Brain microvascular endothelial cell (primary cell): ENCODE measurements around the gene ANKH.

ENCODE experiments used
- DNase-seq: peaks from one replicate; pipeline ENCODE4 v3.0.0-alpha.2; 2020
- H3K27ac ChIP-seq: fragments of 250-450 bp; sonication (Bioruptor Pico); 2 replicates; pipeline ENCODE4 v1.5.1; 2020; ENCODE audit warnings: mild to moderate bottlenecking, moderate library complexity
- H3K27me3 ChIP-seq: fragments of 250-450 bp; sonication (Bioruptor Pico); replicated peaks from 2 replicates; pipeline ENCODE4 v1.5.1; 2020; ENCODE audit warnings: mild to moderate bottlenecking
- H3K36me3 ChIP-seq: fragments of 250-450 bp; sonication (Bioruptor Pico); replicated peaks from 2 replicates; pipeline ENCODE4 v1.5.1; 2020; ENCODE audit warnings: mild to moderate bottlenecking
- H3K4me3 ChIP-seq: 2 replicates; pipeline ENCODE4 v1.5.1; 2011; ENCODE audit warnings: low read depth, mild to moderate bottlenecking, control low read depth, low read length, moderate library complexity
- in situ Hi-C: cut with HindIII; loops from 2 replicates; pipeline ENCODE4 v1.10.0; 2017; ENCODE audit warnings: low sequenced_read_pairs, low pct_ligation_motif_present
- TF ChIP-seq, protein P1 (sequence below): IDR thresholded peaks from 2 replicates; pipeline ENCODE4 v1.5.1; 2011; ENCODE audit warnings: low read depth, mild to moderate bottlenecking, moderate library complexity, low read length, control low read depth, inconsistent platforms; ENCODE audit errors: missing control alignments

ANKH gene

DNA sequence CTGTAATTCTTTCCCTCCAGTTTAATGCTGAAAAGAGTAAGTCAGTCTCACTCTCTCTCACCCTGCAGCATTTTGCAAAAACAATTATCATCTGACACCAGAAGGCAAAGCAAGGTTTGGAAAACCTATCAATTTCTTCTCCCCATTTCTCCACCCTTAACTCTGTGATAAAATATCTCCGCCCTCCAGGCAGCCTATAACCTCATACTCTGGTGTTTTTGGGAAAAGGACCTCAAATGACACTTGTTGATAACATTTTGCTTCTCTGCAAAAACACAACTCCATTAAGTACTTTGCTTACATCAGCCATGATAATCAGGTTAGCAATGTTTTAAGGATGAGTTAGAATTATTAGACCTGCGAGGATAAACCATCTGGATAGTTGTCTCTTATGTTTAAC, 2.3 kb downstream of the ANKH start:
- H3K27me3 ChIP-seq, result no peaks in the 10 kb centered on the region
- no peak for DNase-seq
- no peak overlapping the region for H3K27ac ChIP-seq
- H3K4me3 ChIP-seq, result peak overlapping the region; percentile 83
- in situ Hi-C loops, result no loop called here
- TF ChIP-seq, protein P1, sequence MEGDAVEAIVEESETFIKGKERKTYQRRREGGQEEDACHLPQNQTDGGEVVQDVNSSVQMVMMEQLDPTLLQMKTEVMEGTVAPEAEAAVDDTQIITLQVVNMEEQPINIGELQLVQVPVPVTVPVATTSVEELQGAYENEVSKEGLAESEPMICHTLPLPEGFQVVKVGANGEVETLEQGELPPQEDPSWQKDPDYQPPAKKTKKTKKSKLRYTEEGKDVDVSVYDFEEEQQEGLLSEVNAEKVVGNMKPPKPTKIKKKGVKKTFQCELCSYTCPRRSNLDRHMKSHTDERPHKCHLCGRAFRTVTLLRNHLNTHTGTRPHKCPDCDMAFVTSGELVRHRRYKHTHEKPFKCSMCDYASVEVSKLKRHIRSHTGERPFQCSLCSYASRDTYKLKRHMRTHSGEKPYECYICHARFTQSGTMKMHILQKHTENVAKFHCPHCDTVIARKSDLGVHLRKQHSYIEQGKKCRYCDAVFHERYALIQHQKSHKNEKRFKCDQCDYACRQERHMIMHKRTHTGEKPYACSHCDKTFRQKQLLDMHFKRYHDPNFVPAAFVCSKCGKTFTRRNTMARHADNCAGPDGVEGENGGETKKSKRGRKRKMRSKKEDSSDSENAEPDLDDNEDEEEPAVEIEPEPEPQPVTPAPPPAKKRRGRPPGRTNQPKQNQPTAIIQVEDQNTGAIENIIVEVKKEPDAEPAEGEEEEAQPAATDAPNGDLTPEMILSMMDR, result no peak
- H3K36me3 ChIP-seq, result no peaks in the 10 kb centered on the region

DNA sequence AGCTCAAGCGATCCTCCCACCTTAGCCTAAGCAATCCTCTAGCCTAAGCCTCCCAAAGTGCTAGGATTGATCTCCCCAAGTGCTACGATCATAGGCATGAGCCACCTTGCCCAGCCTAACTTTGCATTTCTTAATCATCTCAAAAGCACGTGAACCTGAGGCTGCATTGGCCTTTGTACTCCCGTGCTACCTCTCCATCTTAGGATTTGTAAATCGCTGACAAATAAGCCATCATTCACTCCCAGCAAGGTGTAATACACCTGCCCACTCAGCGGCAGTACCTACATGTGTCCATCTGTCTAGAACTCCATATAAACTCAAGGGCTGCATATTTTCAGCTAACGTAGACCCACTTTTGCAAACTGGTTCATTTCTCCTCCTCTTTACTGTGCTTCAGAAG, 2.8 kb downstream of the ANKH start:
- no peak for DNase-seq
- TF ChIP-seq, protein P1, result no peak
- in situ Hi-C loops, result no loop called here
- no peak overlapping the region for H3K27ac ChIP-seq
- H3K27me3 ChIP-seq, result no peaks in the 10 kb centered on the region
- no peaks in the 10 kb centered on the region for H3K36me3 ChIP-seq
- H3K4me3 ChIP-seq, result no peak overlapping the region

DNA sequence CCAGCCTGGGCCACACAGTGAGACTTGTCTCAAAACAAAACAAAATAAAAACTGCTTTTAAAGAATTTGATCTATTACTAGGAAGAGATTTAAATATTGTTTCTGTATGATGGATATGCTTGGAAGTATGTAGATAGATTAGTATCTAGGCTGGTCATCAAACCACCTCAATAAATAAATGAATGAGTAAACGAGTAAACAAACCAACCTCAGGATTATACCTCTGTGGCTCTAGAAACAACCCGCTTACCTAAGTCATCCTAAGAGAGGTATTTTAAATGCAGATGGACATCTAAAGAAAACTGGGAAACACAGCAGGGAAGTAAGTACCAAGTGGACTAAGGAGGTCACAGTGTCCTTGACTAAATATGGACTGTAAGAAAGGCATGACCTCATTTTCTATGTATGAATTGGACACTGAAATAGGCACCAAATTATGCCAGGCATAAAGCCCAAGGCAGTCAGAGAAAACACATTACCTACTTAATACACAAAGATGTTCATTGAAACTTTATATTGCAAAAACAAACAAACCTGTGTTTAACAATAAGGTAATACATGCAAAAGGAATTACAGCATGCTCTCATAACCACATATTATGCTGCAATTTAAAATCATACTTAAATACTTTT, 7.3 kb downstream of the ANKH start:
- no peaks in the 10 kb centered on the region for H3K27me3 ChIP-seq
- DNase-seq, result no peak
- no peaks in the 10 kb centered on the region for H3K36me3 ChIP-seq
- H3K27ac ChIP-seq, result no peak overlapping the region
- no peak overlapping the region for H3K4me3 ChIP-seq
- TF ChIP-seq, protein P1, result no peak
- in situ Hi-C loops, result no loop called here

DNA sequence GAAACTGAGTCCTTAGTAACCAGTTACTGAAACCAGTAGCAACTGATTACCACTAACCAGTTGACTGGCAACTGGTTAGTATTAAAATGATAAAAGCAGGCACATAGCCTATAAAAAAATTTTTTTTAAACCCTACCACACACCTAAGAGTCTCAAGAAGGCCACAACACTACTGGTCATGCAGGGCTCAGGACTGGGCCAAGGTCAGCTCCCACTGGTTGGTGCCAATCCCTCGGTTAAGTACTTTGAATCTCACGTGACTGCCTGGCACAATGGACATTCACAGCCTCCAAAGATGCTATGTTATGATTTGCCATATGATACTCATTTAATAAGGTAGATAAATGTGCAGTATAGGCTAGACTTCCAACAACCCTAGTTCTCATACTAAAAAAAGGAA, 8.5 kb downstream of the ANKH start:
- no peak overlapping the region for H3K27ac ChIP-seq
- no peaks in the 10 kb centered on the region for H3K36me3 ChIP-seq
- DNase-seq, result no peak
- H3K4me3 ChIP-seq, result no peak overlapping the region
- TF ChIP-seq, protein P1, result no peak
- H3K27me3 ChIP-seq, result no peaks in the 10 kb centered on the region
- in situ Hi-C loops, result no loop called here

DNA sequence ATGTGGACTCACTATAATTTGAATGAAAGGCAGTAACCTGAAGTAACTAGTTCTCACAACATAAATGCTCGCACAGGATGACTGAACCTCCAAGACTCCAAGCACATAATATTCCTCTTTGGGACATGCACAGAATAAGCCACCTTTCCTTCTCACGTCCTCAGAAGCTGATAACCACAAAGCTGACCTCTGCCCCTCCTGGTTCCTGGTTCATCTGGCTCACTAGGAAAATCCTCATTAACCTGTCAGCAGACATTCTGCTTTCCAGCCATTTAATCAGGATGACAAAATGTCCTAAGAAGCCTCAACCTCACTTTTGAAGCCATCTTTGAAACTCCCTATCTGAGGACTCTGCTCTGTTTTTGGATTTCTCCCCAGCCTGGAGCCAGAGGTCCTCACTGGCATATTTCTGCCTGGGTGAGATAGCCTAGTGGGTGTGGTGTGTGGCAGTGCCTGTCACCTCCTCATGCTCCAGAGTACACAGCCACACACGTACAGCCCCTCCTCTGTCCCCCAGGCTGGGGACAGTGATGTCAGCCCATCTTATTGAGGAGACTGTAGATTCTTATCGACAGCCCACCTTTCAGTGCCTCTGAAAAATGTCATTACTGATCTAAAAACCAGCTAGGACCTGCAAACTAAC, 10.3 kb downstream of the ANKH start:
- in situ Hi-C loops, result no loop called here
- TF ChIP-seq, protein P1, result no peak
- no peak overlapping the region for H3K27ac ChIP-seq
- H3K36me3 ChIP-seq, result no peaks in the 10 kb centered on the region
- no peak for DNase-seq
- H3K4me3 ChIP-seq, result no peak overlapping the region
- H3K27me3 ChIP-seq, result no peaks in the 10 kb centered on the region

DNA sequence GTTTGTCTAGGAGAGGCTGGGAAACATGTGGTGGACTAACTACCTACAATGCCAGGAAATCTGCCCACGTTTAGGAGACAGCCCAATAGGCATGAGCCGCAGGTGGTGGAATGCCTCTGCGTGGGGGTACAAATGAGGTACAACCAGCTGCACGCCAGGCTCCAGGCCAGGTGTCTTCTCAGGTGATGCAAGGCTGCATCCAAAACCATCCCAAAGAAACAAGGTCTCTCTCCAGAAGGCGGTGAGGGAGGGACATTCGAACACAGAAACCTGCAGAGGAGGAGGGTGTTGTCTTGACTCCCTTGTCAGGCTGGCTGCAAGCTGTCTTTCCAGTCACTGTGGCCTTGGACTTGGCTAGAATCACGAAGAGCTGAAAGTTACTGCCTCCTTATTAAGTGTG, 11.6 kb downstream of the ANKH start:
- TF ChIP-seq, protein P1, result no peak
- in situ Hi-C loops, result no loop called here
- Histone ChIP-seq H3K4me3 (no peak overlapping the region), H3K36me3 (no peaks in the 10 kb centered on the region), H3K27ac (no peak overlapping the region), H3K27me3 (no peaks in the 10 kb centered on the region)
- DNase-seq, result no peak
